Activated CD8-positive, alpha-beta memory T cell treated with anti-CD3 and anti-CD28 coated beads for 48 hours (primary cell): ENCODE results near the gene LDLRAD4.
"Not testable (repeated sequence)": the region's sequence is repeated elsewhere in the genome, so short reads cannot be mapped to it uniquely, and the experiment has no call there.

ENCODE experiments used
- DNase-seq, 3 experiments: peaks; one replicate each; pipeline ENCODE4 v3.0.0-alpha.2; 2020; ENCODE audit warnings: low read depth in 2 of 3, low spot score in 2 of 3

Gene LDLRAD4

DNA sequence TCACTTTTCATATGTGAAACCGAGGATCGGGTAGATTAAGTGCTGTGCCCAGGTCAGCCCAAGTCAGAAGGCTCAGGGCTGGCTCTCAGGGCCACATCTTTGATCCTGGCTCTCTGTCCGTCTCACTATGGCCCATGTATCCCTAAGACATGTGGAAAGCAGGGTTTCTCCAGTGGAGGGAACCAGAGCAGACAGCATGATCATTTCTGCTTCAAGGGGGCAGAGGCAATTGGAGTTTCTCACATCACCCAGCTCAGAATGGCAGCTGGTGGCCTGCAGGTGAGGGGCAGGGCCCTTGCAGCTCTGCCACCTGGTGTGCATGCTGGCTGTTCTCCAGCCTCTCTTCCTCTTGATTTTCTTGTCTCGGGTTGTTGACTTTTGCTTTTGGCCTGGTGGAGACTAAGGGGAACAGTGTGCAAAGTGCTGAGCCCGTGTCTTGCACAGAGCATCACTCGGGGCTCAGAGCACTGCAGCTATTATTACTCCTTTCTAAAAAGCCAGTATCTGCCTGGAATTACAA, 27.0 kb downstream of the LDLRAD4 start:
- no peak for DNase-seq

GRCh38 chr18:13246121-13246520, 27.6 kb downstream of the LDLRAD4 start:
- DNase-seq, result no peak

GRCh38 chr18:13246591-13246990, 28.0 kb downstream of the LDLRAD4 start:
- DNase-seq, result no peak

DNA sequence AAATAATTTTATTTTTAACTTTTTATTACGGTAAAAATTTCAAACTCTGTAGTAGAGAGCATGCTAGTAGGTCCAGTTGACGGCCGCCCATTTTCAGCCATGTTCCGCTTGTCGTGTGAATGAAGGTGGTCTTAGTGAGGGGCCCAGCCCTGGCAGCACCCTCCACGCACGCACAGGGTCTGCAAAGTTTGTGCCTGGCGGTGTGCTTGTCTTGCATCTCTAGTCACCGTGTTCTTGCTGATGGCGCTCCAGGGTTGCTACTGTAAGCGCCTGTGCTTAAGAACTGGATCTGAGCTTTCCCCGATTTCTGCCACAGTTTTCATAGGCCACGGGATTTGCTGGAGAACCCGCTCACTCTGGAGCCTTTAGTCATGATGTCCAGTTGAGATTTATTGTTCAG, 28.9 kb downstream of the LDLRAD4 start:
- DNase-seq, result no peak

DNA sequence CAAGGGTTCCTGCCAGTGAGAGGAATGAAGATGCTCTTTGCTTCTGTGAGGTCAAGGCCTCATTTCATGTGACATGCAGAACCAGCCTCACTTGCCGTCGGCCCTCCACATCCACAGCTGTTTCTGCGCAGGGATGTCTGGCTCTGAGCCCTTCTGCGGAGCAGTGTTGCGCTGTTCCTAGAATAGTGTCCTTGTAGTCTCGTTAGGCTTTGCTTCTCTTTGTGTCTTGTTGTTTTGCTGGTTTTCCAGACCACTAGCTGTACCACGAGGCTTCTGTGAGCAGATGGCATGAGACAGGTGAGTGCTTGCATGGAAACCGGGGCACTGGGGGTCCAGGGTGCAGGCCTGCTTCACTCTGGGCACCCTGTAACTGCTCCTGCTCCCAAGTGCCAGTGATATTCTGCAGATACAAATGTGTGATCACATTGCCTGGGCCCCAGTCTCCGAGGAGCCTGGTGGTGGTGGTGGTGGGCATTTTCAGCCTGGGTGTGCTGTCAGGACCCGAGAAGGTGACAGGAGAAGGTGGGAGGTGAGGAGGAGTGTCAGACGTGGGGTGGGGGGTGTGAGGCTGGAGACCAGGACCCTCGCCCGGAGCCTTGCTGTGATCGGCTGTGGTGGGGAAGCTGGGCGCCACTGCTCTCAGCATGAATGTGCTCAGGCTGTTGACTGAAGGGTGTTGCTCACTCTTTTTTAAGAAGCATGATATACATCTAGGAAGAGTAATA, 34.3 kb downstream of the LDLRAD4 start:
- DNase-seq, result no peak

DNA sequence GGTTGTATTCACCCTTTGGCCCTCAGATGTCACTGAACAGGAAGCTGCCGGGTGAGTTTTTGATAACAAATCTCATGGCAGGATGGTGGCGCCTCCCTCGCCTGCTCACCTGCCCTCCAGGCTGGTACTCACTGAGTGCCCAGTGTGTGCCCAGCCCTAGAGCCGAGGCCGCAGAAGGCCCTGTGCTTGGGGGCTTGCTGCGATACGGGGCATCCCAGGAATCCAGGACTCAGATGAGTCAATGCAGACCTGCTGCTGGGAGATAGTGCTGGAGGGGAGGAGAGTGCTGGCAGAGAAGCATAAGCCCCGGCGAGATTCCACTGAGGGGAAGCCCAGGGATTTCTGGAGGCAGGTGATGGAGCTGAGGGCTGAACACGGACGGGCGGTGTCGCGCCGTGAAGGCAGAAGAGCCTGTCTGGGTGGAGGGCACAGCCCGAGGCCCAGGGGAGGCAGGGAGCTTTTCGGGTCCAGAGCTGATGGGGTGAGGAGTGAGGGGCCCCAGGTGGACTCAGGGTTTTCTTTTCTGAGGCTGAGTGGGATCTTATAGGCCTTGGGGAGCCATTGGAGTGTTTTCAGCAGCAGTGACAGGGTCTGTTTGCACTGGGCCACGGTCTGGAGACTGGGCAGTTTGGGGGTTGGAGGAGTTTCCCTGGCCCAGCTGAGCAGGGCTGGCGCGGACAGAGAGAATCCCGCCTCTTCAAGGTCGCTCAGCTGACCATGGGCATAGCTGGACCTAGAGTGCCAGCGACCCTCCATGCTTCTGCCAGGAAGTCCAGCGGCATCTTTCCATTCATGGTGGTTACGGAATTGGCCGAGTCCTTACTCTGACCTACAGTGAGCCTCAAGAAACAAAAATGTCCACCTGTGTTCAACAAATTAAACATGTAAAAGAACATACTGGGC, 35.5 kb downstream of the LDLRAD4 start:
- no peak for DNase-seq

- DNase-seq, result no peak
Observed at GRCh38 chr18:13254971-13255927, 36.7 kb downstream of the LDLRAD4 start.

- no peak for DNase-seq
Observed at GRCh38 chr18:13256444-13257305, 38.1 kb downstream of the LDLRAD4 start.

- no peak for DNase-seq
Observed at GRCh38 chr18:13257361-13257980, 38.9 kb downstream of the LDLRAD4 start.

GRCh38 chr18:13258921-13259320, 40.4 kb downstream of the LDLRAD4 start:
- DNase-seq, result no peak

DNA sequence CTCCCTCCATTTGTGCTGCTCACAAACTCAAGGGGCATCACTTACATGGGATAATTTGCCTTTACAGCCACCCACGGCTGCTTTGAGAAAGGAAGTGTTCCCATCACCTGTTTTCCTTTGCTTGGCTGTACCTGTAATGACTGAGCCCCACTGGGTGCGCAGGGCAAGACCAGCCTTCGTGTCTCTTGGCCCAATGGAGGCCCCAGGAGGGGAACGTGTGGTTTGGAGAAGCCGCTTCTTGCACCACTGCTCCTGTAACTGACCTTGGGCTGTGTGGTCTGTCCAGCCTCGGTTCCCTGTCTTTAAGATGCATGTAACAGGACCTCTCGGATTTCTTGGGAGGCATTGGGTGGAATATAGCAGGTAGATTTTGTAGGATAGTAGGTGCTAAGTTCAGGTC, 41.1 kb downstream of the LDLRAD4 start:
- DNase-seq, result no peak

GRCh38 chr18:13260197-13260934, 41.8 kb downstream of the LDLRAD4 start:
- DNase-seq, result no peak

- DNase-seq, result no peak
Observed at GRCh38 chr18:13260935-13261640, 42.5 kb downstream of the LDLRAD4 start.

DNA sequence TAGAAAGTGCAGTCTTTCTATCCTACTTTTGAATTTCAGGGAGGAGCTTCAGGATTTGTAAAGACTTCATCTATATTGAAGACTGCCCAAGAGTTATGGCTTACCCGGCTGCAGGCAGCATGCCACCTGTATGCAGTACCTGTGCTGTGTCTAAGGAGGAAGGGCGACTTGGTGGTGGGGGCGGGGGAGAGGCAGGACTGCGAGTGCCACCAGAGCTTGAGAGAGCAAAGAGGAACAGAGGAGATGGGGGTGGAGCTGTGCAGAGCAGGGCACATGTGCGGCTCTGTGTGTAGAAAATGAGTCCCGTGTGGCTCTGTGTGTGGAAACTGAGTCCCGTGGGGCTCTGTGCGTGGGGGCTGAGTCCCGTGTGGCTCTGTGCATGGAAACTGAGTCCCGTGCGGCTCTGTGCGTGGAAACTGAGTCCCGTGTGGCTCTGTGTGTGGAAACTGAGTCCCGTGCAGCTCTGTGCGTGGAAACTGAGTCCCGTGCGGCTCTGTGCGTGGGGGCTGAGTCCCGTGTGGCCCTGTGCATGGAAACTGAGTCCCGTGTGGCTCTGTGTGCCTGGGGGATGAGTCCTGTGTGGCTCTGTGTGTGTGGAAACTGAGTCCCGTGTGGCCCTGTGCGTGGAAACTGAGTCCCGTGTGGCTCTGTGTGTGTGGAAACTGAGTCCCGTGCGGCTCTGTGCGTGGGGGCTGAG, 43.2 kb downstream of the LDLRAD4 start:
- DNase-seq, result no peak

- not testable (repeated sequence) for DNase-seq
Observed at GRCh38 chr18:13262358-13262680, 43.8 kb downstream of the LDLRAD4 start.

DNA sequence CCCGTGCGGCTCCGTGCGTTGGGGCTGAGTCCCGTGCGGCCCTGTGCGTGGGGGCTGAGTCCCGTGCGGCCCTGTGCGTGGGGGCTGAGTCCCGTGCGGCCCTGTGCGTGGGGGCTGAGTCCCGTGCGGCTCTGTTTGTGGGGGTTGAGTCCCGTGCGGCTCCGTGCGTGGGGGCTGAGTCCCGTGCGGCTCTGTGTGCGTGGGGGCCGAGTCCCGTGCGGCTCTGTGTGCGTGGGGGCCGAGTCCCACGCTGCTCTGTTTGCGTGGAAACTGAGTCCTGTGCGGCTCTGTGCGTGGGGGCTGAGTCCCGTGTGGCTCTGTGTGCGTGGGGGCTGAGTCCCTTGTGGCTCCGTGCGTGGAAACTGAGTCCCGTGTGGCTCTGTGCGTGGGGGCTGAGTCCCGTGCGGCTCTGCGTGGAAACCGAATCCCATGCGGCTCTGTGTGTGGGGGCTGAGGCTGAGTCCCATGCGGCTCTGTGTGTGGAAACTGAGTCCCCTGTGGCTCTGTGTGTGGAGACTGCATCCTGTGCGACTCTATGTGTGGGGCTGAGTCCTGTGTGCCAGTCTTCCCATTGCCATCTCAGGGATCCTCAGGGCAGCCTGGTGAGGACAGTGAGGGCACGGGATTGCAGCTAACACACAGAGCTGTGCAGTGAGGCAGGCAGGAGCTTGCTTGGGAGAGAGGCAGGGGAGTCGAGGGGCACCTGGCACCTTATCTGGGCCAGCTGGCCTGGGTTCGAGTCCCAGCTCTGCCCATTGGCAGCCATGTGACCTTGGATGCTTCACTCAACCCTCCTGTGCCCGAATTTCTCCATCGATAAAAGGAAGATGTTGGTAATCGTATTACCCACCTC, 44.5 kb downstream of the LDLRAD4 start:
- no peak for DNase-seq
